GM06990 (cell line): ENCODE results near the gene SLC9A8.

Source experiments
- DNase-seq: peaks from one replicate; pipeline ENCODE4 v3.0.0-alpha.2; 2011; ENCODE audit not compliant: insufficient read length; ENCODE audit errors: extremely low read depth
- H3K27me3 ChIP-seq: replicated peaks from 2 replicates; pipeline ENCODE4 v1.6.0; 2011; ENCODE audit warnings: low read length; ENCODE audit not compliant: control insufficient read depth, insufficient read depth
- H3K36me3 ChIP-seq: 2 replicates; pipeline ENCODE4 v1.5.1; 2011; ENCODE audit warnings: low read length; ENCODE audit not compliant: control insufficient read depth, insufficient read depth
- H3K4me3 ChIP-seq: replicated peaks from 2 replicates; pipeline ENCODE4 v1.5.1; 2011; ENCODE audit warnings: low read depth, mild to moderate bottlenecking, control low read depth, low read length
- CTCF ChIP-seq: IDR thresholded peaks from 2 replicates; pipeline ENCODE4 v1.5.1; 2011; ENCODE audit warnings: low read length, control low read depth, mild to moderate bottlenecking, inconsistent platforms; ENCODE audit not compliant: insufficient read depth, poor library complexity, severe bottlenecking

Gene SLC9A8

GRCh38 chr20:49880177-49880576, 67.5 kb downstream of the SLC9A8 start:
- no peak for DNase-seq
- no peak overlapping the region for H3K4me3 ChIP-seq
- H3K36me3 ChIP-seq = peaks cover 25% of the 10 kb centered on the region
- TF ChIP-seq CTCF = no peak
- no peaks in the 10 kb centered on the region for H3K27me3 ChIP-seq

GRCh38 chr20:49880724-49881445, 68.3 kb downstream of the SLC9A8 start:
- Histone ChIP-seq H3K27me3 (no peaks in the 10 kb centered on the region), H3K4me3 (no peak overlapping the region), H3K36me3 (peaks cover 28% of the 10 kb centered on the region)
- TF ChIP-seq CTCF = no peak
- no peak for DNase-seq

- no peak for TF ChIP-seq CTCF
- peaks cover 30% of the 10 kb centered on the region for H3K36me3 ChIP-seq
- DNase-seq = no peak
- H3K4me3 ChIP-seq = no peak overlapping the region
- no peaks in the 10 kb centered on the region for H3K27me3 ChIP-seq
Measured at GRCh38 chr20:49882171-49882970, 69.7 kb downstream of the SLC9A8 start.

- Histone ChIP-seq H3K27me3 (no peaks in the 10 kb centered on the region), H3K4me3 (no peak overlapping the region), H3K36me3 (peaks cover 35% of the 10 kb centered on the region)
- TF ChIP-seq CTCF = no peak
- DNase-seq = no peak
Measured at GRCh38 chr20:49883246-49883802, 70.7 kb downstream of the SLC9A8 start.

GRCh38 chr20:49885558-49886332, 73.1 kb downstream of the SLC9A8 start:
- no peak for TF ChIP-seq CTCF
- H3K4me3 ChIP-seq = no peak overlapping the region
- peaks cover 41% of the 10 kb centered on the region for H3K36me3 ChIP-seq
- DNase-seq = no peak
- H3K27me3 ChIP-seq = no peaks in the 10 kb centered on the region
